HG03439 (cell line): ENCODE data around the gene DYNC1LI2.

Experiments
- ATAC-seq: cut with Tn5 transposase; IDR thresholded peaks from one replicate; pipeline ENCODE4 v1.9.1; 2021; ENCODE audit warnings: mild to moderate bottlenecking, moderate library complexity; ENCODE audit not compliant: unreplicated experiment

Gene DYNC1LI2

GRCh38 chr16:66740533-66740932 is 10.9 kb downstream of the DYNC1LI2 start:
- ATAC-seq, result no peak

GRCh38 chr16:66740010-66740409 is 11.4 kb downstream of the DYNC1LI2 start:
- no peak for ATAC-seq

GRCh38 chr16:66735891-66736290 is 15.5 kb downstream of the DYNC1LI2 start:
- ATAC-seq, result no peak

- ATAC-seq, result no peak
These were observed 20.3 kb downstream of the DYNC1LI2 start for GRCh38 chr16:66731101-66731500.

GRCh38 chr16:66728804-66729203 is 22.6 kb downstream of the DYNC1LI2 start:
- ATAC-seq, result no peak

- no peak for ATAC-seq
These were observed 23.2 kb downstream of the DYNC1LI2 start for GRCh38 chr16:66728117-66728787.

- ATAC-seq, result no peak
These were observed 30.6 kb downstream of the DYNC1LI2 start for GRCh38 chr16:66720766-66721165.

- no peak for ATAC-seq
These were observed 32.2 kb downstream of the DYNC1LI2 start for GRCh38 chr16:66719246-66719645.

GRCh38 chr16:66717776-66718175 is 33.6 kb downstream of the DYNC1LI2 start:
- ATAC-seq, result no peak

GRCh38 chr16:66717112-66717675 is 34.2 kb downstream of the DYNC1LI2 start:
- ATAC-seq, result no peak

GRCh38 chr16:66714654-66715307 is 36.6 kb downstream of the DYNC1LI2 start:
- ATAC-seq, result no peak

- ATAC-seq, result no peak
These were observed 37.3 kb downstream of the DYNC1LI2 start for GRCh38 chr16:66714062-66714461.

GRCh38 chr16:66713076-66713475 is 38.3 kb downstream of the DYNC1LI2 start:
- ATAC-seq, result no peak

- no peak for ATAC-seq
These were observed 38.9 kb downstream of the DYNC1LI2 start for GRCh38 chr16:66712512-66712911.

- no peak for ATAC-seq
These were observed 39.8 kb downstream of the DYNC1LI2 start for GRCh38 chr16:66711581-66711980.

GRCh38 chr16:66706506-66706880 is 44.9 kb downstream of the DYNC1LI2 start:
- ATAC-seq, result no peak

- no peak for ATAC-seq
These were observed 45.5 kb downstream of the DYNC1LI2 start for GRCh38 chr16:66705790-66706505.

- no peak for ATAC-seq
These were observed 47.8 kb downstream of the DYNC1LI2 start for GRCh38 chr16:66703406-66704215.

- no peak for ATAC-seq
These were observed 49.9 kb downstream of the DYNC1LI2 start for GRCh38 chr16:66701516-66701915.

GRCh38 chr16:66701026-66701425 is 50.4 kb downstream of the DYNC1LI2 start:
- ATAC-seq, result no peak

- no peak for ATAC-seq
These were observed 51.5 kb downstream of the DYNC1LI2 start for GRCh38 chr16:66699898-66700297.
